Measurements from ENCODE around the gene DPAGT1. TPM values are rescaled to one million over a fixed set of nuclear protein-coding genes. Genes with fewer than 3 reads are reported as not detected.

Gene DPAGT1
- total RNA-seq, 1 donor from 2014 or later = 38.4 TPM

DNA sequence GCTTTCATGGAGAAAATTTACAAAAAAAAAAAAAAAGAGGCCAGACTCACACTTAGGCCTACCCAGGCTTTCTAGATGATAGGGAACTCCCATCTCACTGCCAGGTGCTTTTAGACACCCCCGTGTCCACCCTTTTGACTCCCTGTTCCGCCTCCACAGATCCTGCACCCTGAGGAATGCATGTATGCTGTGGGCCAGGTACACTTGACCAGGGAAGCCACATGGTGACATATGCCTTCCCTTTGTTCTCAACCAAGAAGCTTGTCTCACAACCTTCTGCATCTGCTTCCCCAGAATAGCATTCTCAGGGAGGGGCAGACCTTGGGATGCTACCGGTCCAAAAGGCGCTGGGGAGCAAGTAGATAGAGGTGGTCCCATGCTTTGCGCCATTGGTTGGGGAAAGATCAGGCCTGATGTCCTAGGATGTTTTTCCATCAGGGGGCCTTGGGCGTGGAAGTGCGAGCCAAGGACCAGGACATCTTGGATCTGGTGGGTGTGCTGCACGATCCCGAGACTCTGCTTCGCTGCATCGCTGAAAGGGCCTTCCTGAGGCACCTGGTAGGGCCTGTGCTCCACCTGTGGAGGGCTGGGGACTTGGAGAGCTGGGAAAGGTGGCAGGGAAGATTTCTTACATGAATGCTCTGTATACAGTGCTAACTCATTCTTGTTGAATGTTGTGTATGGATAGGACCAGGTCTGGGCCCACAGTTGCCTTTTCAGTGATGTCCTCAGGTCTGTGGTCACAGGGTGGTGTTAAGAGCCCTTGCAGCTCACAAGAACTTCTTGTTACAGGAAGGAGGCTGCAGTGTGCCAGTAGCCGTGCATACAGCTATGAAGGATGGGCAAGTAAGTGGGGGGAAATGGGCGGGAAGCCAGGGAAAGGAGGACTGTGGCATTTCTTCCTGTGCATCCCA lies 9.4 kb downstream of the DPAGT1 start:
- ATAC-seq = no peak
- TF ChIP-seq CTCF (IDR thresholded peaks at IDR 0.05) = no peak
- Histone ChIP-seq H3K27ac (no peak overlapping the region), H3K9me3 (no peaks in the 10 kb centered on the region), H3K4me1 (peaks cover 16% of the 10 kb centered on the region), H3K27me3 (no peaks in the 10 kb centered on the region), H3K36me3 (peaks cover 13% of the 10 kb centered on the region), H3K4me3 (no peak overlapping the region)
- no peak for DNase-seq
- intact Hi-C loops (cut with DNase I) = no loop called here

DNA sequence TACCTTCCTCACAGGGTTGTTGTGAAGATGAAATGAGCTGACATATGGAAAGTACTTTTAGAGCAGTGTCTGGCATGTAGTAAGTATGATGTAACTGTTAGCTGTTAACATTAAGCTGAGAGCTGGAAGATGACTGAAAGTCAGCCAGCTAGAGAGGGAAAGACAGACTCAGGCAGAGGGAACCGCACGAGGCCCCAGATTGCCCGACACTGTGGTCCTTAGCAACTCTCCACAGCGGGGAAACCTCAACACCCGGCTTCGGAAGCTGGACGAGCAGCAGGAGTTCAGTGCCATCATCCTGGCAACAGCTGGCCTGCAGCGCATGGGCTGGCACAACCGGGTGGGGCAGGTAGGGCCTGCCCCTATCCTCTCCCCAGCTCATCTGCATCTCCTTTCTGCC lies 10.5 kb downstream of the DPAGT1 start:
- no peak for DNase-seq
- Histone ChIP-seq H3K9me3 (no peaks in the 10 kb centered on the region), H3K36me3 (peaks cover 3% of the 10 kb centered on the region), H3K4me3 (no peak overlapping the region), H3K4me1 (peaks cover 17% of the 10 kb centered on the region), H3K27me3 (no peaks in the 10 kb centered on the region), H3K27ac (no peak overlapping the region)
- no peak for TF ChIP-seq CTCF (IDR thresholded peaks at IDR 0.05)
- intact Hi-C loops (cut with DNase I) = no loop called here
- ATAC-seq = no peak

GRCh38 chr11:119089319-119089718 lies 12.3 kb downstream of the DPAGT1 start:
- no peak for ATAC-seq
- DNase-seq = no peak
- no peaks in the 10 kb centered on the region for H3K27me3 ChIP-seq
- intact Hi-C loops (cut with DNase I) = no loop called here
- H3K36me3 ChIP-seq = peaks cover 3% of the 10 kb centered on the region
- no peak overlapping the region for H3K4me3 ChIP-seq
- H3K4me1 ChIP-seq = peaks cover 23% of the 10 kb centered on the region
- TF ChIP-seq CTCF (IDR thresholded peaks at IDR 0.05) = no peak
- no peaks in the 10 kb centered on the region for H3K9me3 ChIP-seq
- no peak overlapping the region for H3K27ac ChIP-seq

DNA sequence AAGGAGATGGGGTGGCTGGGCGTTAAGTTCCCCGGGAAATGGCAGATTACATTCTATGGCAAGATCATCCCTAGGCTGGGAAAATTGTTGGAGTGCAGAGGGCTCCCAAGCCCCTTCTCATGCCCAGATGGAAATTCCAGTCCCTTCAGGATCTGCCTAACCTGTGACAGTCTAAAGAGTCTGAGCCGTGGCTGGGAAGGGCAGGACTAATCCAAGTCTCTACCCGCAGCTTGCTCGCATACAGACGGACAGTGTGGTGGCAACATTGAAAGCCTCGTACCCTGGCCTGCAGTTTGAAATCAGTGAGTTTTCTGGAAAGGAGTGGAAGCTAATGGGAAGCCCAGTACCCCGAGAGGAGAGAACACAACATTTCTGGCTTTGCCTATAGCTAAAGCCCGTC lies 13.2 kb downstream of the DPAGT1 start:
- Histone ChIP-seq H3K4me3 (no peak overlapping the region), H3K4me1 (peaks cover 21% of the 10 kb centered on the region), H3K36me3 (peaks cover 3% of the 10 kb centered on the region), H3K9me3 (no peaks in the 10 kb centered on the region), H3K27ac (no peak overlapping the region), H3K27me3 (no peaks in the 10 kb centered on the region)
- ATAC-seq (no peak), DNase-seq (no peak)
- no peak for TF ChIP-seq CTCF (IDR thresholded peaks at IDR 0.05)
- intact Hi-C loops (cut with DNase I) = no loop called here

GRCh38 chr11:119087747-119088241 lies 13.9 kb downstream of the DPAGT1 start:
- no peak for TF ChIP-seq CTCF (IDR thresholded peaks at IDR 0.05)
- peaks cover 14% of the 10 kb centered on the region for H3K4me1 ChIP-seq
- no peaks in the 10 kb centered on the region for H3K27me3 ChIP-seq
- intact Hi-C loops (cut with DNase I) = no loop called here
- H3K27ac ChIP-seq = no peak overlapping the region
- ATAC-seq (no peak), DNase-seq (no peak)
- peaks cover 7% of the 10 kb centered on the region for H3K36me3 ChIP-seq
- no peak overlapping the region for H3K4me3 ChIP-seq
- no peaks in the 10 kb centered on the region for H3K9me3 ChIP-seq

Data from upper lobe of right lung (tissue), 1 donor.